ENCODE measurements around the gene HNRNPUL2.
"Not testable (repeated sequence)": the region's sequence is repeated elsewhere in the genome, so short reads cannot be mapped to it uniquely, and the experiment has no call there.

Gene HNRNPUL2

DNA sequence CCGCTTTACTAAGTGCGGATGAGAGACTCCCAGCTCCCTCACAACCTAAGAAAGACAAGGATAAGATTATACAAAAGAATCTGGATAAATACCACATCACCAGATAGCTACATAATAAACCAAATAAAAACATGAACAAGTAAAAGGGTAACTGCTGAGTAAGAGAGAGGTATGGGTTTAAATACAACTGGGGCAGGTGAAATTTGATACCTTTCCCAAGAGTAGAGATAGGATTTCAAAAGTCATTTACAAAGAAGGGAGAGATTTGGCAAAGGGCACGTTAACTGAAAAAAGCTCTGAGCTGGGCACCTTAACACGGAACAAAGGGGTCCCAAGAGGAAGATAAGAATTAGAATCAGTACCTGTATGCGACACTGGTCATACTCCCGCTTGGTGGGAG, 50.1 kb downstream of the HNRNPUL2 start:
- DNase-seq (ENCODE audit: low spot score), result no peak
- TF ChIP-seq, protein P1, sequence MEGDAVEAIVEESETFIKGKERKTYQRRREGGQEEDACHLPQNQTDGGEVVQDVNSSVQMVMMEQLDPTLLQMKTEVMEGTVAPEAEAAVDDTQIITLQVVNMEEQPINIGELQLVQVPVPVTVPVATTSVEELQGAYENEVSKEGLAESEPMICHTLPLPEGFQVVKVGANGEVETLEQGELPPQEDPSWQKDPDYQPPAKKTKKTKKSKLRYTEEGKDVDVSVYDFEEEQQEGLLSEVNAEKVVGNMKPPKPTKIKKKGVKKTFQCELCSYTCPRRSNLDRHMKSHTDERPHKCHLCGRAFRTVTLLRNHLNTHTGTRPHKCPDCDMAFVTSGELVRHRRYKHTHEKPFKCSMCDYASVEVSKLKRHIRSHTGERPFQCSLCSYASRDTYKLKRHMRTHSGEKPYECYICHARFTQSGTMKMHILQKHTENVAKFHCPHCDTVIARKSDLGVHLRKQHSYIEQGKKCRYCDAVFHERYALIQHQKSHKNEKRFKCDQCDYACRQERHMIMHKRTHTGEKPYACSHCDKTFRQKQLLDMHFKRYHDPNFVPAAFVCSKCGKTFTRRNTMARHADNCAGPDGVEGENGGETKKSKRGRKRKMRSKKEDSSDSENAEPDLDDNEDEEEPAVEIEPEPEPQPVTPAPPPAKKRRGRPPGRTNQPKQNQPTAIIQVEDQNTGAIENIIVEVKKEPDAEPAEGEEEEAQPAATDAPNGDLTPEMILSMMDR (IDR thresholded peaks at IDR 0.05; ENCODE audit: borderline replicate concordance, control extremely low read depth, extremely low read depth, insufficient read depth, missing control alignments), result no peak
- in situ Hi-C loops (cut with MboI; ENCODE audit: low sequenced_read_pairs, unreplicated experiment), result no loop called here

DNA sequence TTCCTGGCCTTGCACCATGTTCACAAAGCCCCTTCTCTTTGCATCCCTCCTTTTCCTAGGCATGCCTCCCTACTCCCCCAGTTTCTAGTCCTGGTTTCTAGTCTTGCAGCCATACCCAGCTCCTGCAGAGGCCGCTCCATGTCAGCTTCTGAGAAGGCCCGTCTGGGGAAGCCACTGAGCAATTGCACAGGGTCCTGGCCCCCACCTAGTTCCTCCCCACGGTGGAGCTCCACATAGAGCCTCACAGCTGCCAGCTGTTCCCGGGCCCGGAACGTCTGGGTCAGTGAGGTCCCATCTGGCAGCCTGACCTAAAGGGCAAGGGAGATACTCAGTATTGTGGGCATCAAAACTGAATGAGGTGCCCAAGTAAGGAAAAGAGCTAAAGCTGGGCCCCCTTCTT, 50.6 kb downstream of the HNRNPUL2 start:
- in situ Hi-C loops (cut with MboI; ENCODE audit: low sequenced_read_pairs, unreplicated experiment), result no loop called here
- no peak for DNase-seq (ENCODE audit: low spot score)
- TF ChIP-seq, protein P1 (IDR thresholded peaks at IDR 0.05; ENCODE audit: borderline replicate concordance, control extremely low read depth, extremely low read depth, insufficient read depth, missing control alignments), result no peak

DNA sequence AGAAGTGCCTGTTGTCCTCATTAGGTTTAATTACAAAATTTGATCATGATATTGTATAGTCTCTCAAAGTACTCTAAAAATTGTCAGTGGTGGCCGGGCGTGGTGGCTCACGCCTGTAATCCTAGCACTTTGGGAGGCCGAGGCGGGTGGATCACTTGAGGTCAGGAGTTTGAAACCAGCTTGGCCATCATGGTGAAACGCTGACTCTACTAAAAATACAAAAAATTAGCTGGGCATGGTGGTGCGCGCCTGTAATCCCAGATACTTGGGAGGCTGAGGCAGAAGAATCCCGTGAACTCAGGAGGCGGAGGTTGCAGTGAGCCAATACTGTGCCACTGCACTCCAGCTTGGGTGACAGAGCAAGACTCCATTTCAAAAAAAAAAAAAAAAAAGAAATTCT, 51.8 kb downstream of the HNRNPUL2 start:
- in situ Hi-C loops (cut with MboI; ENCODE audit: low sequenced_read_pairs, unreplicated experiment); DNase-seq (ENCODE audit: low spot score): not testable (repeated sequence)

DNA sequence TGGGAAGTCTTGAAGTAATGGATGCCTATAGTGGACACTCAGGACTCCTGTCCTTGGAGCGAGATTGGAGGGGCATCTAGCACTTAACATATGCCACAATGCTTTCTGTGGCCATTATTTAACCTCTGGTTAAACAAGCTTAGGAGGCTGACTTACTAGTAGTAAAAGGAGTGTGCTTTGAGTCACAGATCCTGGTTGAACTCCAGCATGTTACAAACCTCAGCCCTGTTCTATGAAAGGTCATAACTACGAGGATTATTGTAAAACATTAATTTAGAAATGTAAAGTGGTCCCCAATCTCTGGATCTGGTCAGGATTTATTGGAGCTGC, 54.1 kb downstream of the HNRNPUL2 start:
- no peak for DNase-seq (ENCODE audit: low spot score)
- in situ Hi-C loops (cut with MboI; ENCODE audit: low sequenced_read_pairs, unreplicated experiment), result no loop called here
- TF ChIP-seq, protein P1 (IDR thresholded peaks at IDR 0.05; ENCODE audit: borderline replicate concordance, control extremely low read depth, extremely low read depth, insufficient read depth, missing control alignments), result no peak

DNA sequence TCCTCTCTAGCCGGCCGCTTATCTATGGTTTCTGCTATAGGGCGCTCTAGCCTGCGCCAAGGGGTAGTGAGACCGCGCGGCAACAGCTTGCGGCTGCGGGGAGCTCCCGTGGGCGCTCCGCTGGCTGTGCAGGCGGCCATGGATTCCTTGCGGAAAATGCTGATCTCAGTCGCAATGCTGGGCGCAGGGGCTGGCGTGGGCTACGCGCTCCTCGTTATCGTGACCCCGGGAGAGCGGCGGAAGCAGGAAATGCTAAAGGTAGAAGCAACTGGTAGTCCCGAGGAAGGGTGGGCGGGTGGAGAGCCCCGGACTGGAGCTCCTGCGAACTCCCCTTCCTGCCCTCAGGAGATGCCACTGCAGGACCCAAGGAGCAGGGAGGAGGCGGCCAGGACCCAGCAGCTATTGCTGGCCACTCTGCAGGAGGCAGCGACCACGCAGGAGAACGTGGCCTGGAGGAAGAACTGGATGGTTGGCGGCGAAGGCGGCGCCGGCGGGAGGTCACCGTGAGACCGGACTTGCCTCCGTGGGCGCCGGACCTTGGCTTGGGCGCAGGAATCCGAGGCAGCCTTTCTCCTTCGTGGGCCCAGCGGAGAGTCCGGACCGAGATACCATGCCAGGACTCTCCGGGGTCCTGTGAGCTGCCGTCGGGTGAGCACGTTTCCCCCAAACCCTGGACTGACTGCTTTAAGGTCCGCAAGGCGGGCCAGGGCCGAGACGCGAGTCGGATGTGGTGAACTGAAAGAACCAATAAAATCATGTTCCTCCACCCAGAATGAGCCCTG, 55.5 kb downstream of the HNRNPUL2 start, which contains the start of the genes LBHD1 and UQCC3:
TSS of gene LBHD1 (minus strand) at position 660 of the 782 bp plus-strand sequence. CDS start 2,236 bp downstream, outside the sequence.
TSS of gene UQCC3 (plus strand) at position 66 of the 782 bp plus-strand sequence. CDS start at position 139, 73 bp downstream.
- in situ Hi-C loops (cut with MboI; ENCODE audit: low sequenced_read_pairs, unreplicated experiment), result no loop called here
- peak; percentile 91 for DNase-seq (ENCODE audit: low spot score)
- TF ChIP-seq, protein P1 (IDR thresholded peaks at IDR 0.05; ENCODE audit: borderline replicate concordance, control extremely low read depth, extremely low read depth, insufficient read depth, missing control alignments), result no peak

DNA sequence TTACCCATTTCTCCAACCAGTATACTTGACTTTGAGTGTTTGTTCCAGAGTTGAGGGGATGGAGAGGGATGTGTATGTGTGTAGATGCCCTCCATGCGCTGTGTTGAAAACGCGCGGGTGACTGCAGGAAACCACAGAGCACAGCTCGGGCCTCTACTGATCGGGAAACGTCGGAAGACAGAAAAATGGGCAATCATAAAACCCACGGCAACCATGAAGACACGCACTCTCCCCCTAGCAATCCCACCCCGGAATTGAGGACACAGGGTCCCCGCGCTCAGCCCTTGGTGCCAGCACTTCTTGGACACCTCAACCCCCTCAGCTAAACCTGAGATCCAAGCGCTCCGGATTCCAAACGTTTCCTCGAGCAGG, 56.0 kb downstream of the HNRNPUL2 start:
- DNase-seq (ENCODE audit: low spot score), result no peak
- in situ Hi-C loops (cut with MboI; ENCODE audit: low sequenced_read_pairs, unreplicated experiment), result no loop called here
- TF ChIP-seq, protein P1 (IDR thresholded peaks at IDR 0.05; ENCODE audit: borderline replicate concordance, control extremely low read depth, extremely low read depth, insufficient read depth, missing control alignments), result no peak

DNA sequence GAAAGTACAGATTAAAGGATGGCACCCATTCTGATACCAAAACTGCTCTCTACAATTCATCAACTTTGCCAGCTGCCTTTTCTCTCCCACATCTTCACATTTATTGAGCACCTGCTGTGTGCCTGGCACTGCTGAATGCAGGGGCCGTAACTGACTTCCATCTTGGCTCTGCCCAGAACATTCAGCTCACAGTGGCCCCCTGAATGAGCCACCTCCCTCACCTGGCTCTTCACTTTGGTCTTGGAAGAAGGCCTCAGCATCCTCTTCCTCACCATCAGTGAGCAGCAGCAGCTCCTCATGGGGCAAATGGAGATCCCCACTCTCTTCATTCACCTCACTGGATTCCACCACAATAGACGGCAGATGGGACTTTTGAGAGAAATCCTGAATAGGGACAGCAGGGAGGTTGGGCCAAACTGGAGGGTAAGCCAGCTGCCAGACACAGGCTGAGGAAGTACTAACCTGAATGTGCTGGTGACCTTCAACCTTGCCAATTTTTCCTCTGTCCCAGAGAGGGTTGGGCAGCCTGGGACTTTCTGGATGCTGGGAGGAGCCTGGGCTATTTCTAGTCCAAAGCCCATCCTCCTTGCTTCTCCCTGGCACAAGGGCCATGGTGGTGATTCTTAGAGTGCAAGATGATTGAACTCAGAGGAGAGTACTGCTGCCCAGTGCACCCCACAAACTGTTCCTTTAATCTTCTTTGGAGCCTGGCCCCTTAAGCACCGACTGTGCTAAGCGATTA, 57.7 kb downstream of the HNRNPUL2 start:
- in situ Hi-C loops (cut with MboI; ENCODE audit: low sequenced_read_pairs, unreplicated experiment), result no loop called here
- DNase-seq (ENCODE audit: low spot score), result no peak
- TF ChIP-seq, protein P1 (IDR thresholded peaks at IDR 0.05; ENCODE audit: borderline replicate concordance, control extremely low read depth, extremely low read depth, insufficient read depth, missing control alignments), result no peak

Measured in GM13976 (cell line).